ENCODE results near the gene EIF2B2. TPM values are rescaled to one million over a fixed set of nuclear protein-coding genes. Genes with fewer than 3 reads are reported as not detected.

EIF2B2 gene
- total and polyA plus RNA-seq, 9 of the 15 experiments (the other 6 are each of a cell fraction or from before 2014, with no cell fraction given) = 10.6 to 94.1 (median 38.9) TPM

DNA sequence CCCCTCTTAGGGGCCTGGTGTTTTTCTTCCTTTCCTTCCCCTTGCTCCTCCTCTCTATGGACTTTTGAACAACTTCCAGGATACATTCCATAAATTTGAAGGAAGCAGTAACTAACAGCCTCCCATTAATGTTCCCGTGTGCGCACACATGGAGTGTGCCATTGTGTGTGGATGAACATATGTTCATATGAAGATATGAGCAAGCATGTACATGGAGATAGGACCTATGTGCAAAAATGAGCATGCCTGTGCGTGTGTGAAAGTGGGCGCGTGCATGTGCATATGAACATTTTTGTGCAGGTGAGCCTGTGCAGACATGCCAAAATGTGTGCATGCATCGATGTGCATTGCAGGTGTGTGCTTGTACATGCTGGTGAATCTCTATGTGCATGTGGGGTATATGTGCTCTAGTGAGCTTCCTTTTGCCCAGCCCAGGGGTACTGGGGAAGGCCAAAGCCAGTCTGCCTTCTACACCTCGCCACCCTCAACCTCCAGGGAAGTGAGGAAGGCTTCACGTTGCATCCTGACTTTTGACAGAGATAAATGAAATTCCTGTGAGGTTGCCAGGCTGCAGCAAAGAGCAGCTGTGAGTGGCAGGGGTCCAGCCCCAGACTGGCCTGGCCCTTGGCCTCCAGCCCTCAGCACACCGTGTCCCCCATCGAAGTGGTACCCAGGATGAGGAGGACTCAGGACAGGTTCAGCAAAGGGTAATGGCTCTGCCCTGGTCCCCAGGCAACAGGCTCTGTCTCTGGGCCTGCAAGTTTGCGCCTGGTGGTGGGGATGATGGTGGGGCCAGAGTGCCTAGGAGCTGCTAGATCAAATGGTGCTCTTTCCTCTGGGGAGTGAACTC, 26.2 kb upstream of the EIF2B2 start:
- Histone ChIP-seq H2AFZ (ENCODE audit: low read depth, low read length) (no peak overlapping the region), H3K9ac (ENCODE audit: insufficient read depth in 1 of 2, low read depth in 2 of 2, low read length in 2 of 2) (peak overlapping the region in 1 of 2 experiments; percentile 45; a peak in 1 of 4 replicates), H3K36me3 (ENCODE audit: control insufficient read depth, insufficient read depth, low read length) (no peaks in the 10 kb centered on the region), H3K4me3 (no peak overlapping the region), H4K20me1 (replicated peaks; ENCODE audit: control insufficient read depth, insufficient read depth, low read length) (no peaks in the 10 kb centered on the region), H3K4me2 (ENCODE audit: insufficient read depth, low read length) (no peak overlapping the region), H3K79me2 (ENCODE audit: control insufficient read depth, insufficient read depth, low read length) (no peaks in the 10 kb centered on the region), H3K9me1 (ENCODE audit: control insufficient read depth, insufficient read depth, low read length) (no peaks in the 10 kb centered on the region), H3K27me3 (ENCODE audit: control insufficient read depth in 2 of 2, insufficient read depth in 2 of 2, low read length in 2 of 2) (no peaks in the 10 kb centered on the region), H3K4me1 (replicated peaks in 1 of 2; ENCODE audit: control insufficient read depth in 2 of 2, insufficient read depth in 2 of 2, low read length in 2 of 2) (peaks cover 0 to 34% of the 10 kb centered on the region in 2 experiments; a peak in 2 of 5 replicates), H3K27ac (ENCODE audit: extremely low read depth, low read depth, low read length) (no peak overlapping the region), H3K9me3 (replicated peaks; ENCODE audit: control insufficient read depth, insufficient read depth, low read depth, low read length) (no peaks in the 10 kb centered on the region)
- BruUV-seq (replicated peaks) = no TSS peak
- DNase-seq (ENCODE audit: extremely low read depth in 1 of 4, low spot score in 3 of 4) = peak in 1 of 4 experiments; percentile 2
- intact Hi-C loops (cut with micrococcal nuclease) (no loop called here), in situ Hi-C loops (cut with MboI) (no loop called here)
- CTCF ChIA-PET (ENCODE audit: low intra/inter-chr PET ratio) = no interaction called here
- WGBS (ENCODE audit: insufficient coverage, low coverage, missing lambda C conversion rate) = 38% methylated on average over 11 of the region's 11 CpGs
- POLR2A ChIA-PET = interaction anchor here (0.7 to 0.9 kb wide), 2 partner anchors 26 to 684 kb away, joined by 3 read pairs; partner anchors contain the start of gene EIF2B2
- TF ChIP-seq CHD2 (IDR thresholded peaks at IDR 0.05; ENCODE audit: low read depth, low read length) (no peak), ZNF12 (CRISPR knock-in tag; IDR thresholded peaks at IDR 0.05) (no peak), ZFP36 (IDR thresholded peaks at IDR 0.05; ENCODE audit: low read depth, low read length, partially characterized antibody) (no peak), BRF1 (IDR thresholded peaks at IDR 0.05; ENCODE audit: borderline replicate concordance, extremely low read depth, insufficient read length) (no peak)
- FAIRE-seq = no peak
- ATAC-seq = no peak
